DOHH2 (cell line): Measurements from ENCODE around the gene NCKAP5.

Experiments used
- EZH2phosphoT487 ChIP-seq: fragments of 200-600 bp; sonication (generic); IDR thresholded peaks from 2 replicates; pipeline ENCODE4 v1.6.1; 2017; ENCODE audit warnings: borderline replicate concordance, mild to moderate bottlenecking, antibody characterized with exemption, low read length, moderate library complexity, mixed read lengths
- TF ChIP-seq, protein P1 (sequence below): fragments of 200-600 bp; sonication (generic); IDR thresholded peaks from one replicate; pipeline ENCODE4 v1.5.1; 2014; ENCODE audit warnings: antibody characterized with exemption, mild to moderate bottlenecking, low read depth, low read length; ENCODE audit not compliant: poor library complexity, severe bottlenecking

DNA sequence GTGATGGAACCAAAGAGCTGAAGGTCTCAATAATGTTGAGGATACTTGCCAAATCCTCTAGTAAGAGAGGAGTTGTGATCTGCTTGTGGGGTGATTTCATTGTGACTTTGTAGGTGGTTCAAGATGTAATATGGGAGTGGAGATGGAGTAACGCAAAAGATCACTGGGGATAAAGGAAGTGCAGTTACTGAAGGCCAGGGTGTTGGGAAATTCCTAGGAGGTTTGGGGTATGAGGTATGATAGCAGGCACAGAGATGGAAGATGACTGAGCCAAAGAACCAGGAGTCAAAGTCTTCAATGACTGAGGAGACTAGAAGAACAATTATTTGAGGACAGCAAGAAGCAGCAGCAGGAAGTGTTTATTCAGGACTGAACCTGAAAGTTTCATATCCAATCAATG lies 222.6 kb downstream of the NCKAP5 start:
- TF ChIP-seq, protein P1, sequence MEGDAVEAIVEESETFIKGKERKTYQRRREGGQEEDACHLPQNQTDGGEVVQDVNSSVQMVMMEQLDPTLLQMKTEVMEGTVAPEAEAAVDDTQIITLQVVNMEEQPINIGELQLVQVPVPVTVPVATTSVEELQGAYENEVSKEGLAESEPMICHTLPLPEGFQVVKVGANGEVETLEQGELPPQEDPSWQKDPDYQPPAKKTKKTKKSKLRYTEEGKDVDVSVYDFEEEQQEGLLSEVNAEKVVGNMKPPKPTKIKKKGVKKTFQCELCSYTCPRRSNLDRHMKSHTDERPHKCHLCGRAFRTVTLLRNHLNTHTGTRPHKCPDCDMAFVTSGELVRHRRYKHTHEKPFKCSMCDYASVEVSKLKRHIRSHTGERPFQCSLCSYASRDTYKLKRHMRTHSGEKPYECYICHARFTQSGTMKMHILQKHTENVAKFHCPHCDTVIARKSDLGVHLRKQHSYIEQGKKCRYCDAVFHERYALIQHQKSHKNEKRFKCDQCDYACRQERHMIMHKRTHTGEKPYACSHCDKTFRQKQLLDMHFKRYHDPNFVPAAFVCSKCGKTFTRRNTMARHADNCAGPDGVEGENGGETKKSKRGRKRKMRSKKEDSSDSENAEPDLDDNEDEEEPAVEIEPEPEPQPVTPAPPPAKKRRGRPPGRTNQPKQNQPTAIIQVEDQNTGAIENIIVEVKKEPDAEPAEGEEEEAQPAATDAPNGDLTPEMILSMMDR = no peak
- TF ChIP-seq EZH2phosphoT487 = no peak
